Limb (tissue), 2 donors: ENCODE data around the gene SMPDL3A.
A peak's percentile ranks its signal among the peaks of the same experiment; 100 is the strongest.

Source experiments
- DNase-seq, 2 donors: peaks; one replicate each; pipeline ENCODE4 v3.0.0-alpha.2; 2016; ENCODE audit errors: extremely low spot score in 2 of 2

SMPDL3A gene

GRCh38 chr6:122803171-122803661 is 14.2 kb downstream of the SMPDL3A start:
- DNase-seq = no peak

DNA sequence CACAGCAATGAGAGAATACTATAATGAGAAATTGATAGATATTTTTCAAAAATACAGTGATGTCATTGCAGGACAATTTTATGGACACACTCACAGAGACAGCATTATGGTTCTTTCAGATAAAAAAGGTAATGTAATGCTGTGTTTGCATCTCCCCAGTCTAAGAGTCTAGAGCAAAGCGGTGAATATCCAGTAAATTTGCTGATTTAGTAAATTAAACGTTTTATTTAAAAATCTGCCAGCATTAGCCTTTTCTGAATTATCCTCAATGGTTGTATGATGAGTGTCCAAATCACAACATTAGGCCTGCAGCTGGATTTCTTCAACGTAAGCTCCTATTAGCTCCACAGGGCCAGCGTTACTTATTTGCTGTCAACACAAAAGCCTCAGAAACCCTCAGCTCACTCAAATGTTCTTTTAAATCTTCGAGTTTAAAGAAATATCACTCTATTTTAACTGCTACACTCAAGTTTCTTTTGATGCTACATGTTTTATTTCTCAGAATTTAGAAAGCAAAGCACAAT is 16.0 kb downstream of the SMPDL3A start:
- DNase-seq = no peak

- DNase-seq = no peak
Observed at GRCh38 chr6:122806291-122806690, 17.2 kb downstream of the SMPDL3A start.

DNA sequence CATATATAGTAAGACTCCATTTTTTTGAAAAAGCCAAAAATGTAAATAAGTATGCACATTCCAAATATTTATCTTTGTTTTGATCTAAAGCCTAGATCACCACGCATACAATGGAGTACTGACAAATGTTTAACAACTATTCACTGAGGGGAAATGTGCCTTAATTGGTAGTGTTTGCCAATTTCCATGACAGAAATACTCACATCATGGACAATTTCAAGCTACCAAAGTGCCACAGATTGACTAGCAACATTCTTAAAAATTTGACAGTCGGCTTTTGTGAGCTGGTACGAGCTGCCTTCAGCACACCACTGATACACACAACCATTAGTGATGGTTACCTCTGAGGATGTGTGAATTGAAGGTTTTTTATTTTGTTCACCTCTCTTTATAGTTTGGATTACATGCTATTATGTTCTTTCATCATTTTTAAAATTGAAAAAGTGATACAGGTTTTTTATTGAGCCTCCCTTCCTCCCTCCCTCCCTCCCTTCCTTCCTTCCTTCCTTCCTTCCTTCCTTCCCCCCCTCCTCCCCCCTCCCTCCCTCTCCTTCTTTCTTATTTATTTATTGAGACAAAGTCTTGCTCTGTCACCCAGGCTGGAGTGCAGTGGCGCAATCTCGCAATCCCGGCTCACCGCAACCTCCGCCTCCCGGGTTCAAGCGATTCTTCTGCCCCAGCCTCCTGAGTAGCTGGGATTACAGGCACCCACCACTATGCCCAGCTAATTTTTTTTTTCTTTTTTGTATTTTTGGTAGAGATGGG is 19.2 kb downstream of the SMPDL3A start:
- no peak for DNase-seq

DNA sequence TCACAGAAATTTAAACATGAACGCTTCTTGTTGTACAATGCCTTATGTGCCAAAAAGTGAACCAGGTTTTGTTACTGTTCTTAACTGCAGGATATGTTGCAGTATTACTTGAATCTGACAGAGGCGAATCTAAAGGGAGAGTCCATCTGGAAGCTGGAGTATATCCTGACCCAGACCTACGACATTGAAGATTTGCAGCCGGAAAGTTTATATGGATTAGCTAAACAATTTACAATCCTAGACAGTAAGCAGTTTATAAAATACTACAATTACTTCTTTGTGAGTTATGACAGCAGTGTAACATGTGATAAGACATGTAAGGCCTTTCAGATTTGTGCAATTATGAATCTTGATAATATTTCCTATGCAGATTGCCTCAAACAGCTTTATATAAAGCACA is 19.9 kb downstream of the SMPDL3A start:
- no peak for DNase-seq

GRCh38 chr6:122809691-122810090 is 20.6 kb downstream of the SMPDL3A start:
- DNase-seq = no peak

GRCh38 chr6:122810189-122810588 is 21.1 kb downstream of the SMPDL3A start:
- DNase-seq = no peak

GRCh38 chr6:122817358-122817757 is 28.3 kb downstream of the SMPDL3A start:
- no peak for DNase-seq

DNA sequence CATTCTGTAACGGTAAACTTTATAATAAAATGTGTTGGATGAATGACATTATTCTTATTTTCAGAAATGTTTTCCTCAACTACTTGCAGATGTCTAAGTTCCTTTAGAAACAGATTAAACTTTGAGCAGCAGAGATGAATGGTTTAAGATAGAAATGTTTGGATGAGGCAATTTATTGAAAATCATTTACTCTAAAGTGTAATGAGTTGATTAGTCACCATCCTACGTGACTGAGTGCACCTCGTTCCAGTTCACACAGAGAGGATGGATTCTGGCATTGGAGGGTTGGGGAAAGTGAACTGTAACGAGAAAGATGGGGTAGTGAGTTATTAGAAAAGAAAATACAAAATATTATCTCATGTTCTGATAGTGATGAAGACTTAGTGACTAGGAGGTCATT is 28.7 kb downstream of the SMPDL3A start:
- no peak for DNase-seq

DNA sequence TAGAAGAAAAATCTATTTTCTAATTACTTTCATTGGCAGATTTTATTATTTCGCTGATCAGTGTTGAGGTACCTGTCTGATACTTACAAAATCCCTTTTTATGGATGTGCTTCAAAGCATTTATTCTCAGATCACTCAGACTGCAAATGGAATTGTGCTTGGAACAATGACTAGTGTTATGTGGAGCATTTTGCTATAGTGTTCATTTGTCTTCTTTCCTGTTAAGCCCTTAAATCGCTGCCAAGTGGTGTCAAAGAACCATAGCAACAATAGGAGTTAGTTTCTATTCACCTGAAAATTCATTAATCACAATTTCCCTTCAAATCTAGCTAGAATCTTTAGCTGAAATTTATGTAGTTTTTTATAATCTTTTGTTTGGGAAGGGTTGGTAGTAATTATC is 29.8 kb downstream of the SMPDL3A start:
- DNase-seq = no peak

DNA sequence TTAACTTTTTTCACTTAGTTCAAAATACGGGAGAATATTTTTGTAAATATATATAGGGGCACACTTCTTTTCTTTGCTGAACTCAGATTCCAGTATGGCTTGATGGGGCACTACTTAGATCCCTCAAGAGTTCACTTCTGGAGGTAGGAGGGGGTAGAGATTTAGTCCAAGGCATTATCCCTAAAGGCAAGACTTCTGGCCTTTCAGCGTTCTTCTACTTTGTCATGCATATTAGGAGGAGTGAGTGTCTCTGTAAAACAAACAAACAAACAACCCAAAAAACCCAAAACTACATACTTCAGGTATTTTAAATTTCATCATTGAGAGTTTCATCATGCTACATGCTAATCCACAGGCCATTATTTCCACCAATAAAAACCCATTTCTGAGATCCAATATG is 32.0 kb downstream of the SMPDL3A start:
- DNase-seq = no peak

DNA sequence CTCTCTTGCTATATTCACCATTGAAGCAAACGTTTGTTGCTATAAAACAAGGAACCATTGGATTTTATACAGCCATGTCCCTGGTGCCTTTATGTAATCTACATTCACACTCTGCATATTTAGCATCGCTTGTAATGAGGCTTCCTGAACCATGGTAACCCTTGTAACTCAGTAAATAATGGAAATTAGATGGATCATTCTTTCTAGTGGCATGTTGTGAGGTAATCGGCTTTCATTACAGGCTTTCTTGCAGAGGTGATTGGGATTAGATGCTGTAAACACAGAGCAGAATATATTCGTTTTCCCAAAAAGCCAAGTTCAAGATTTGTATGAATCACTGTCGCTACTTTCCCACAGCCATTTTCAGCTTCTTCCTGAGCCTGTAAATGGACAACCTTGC is 36.1 kb downstream of the SMPDL3A start:
- no peak for DNase-seq

GRCh38 chr6:122829456-122829855 is 40.4 kb downstream of the SMPDL3A start:
- DNase-seq = no peak

GRCh38 chr6:122831511-122831910 is 42.5 kb downstream of the SMPDL3A start:
- no peak for DNase-seq

GRCh38 chr6:122832459-122832858 is 43.4 kb downstream of the SMPDL3A start:
- DNase-seq = no peak

GRCh38 chr6:122833021-122833491 is 44.0 kb downstream of the SMPDL3A start:
- DNase-seq = peak in 1 of 2 donors; percentile 41

GRCh38 chr6:122838060-122838780 is 49.2 kb downstream of the SMPDL3A start:
- DNase-seq = no peak

- DNase-seq = peak; percentile 59 to 66
Observed at GRCh38 chr6:122839472-122839871, 50.4 kb downstream of the SMPDL3A start.

DNA sequence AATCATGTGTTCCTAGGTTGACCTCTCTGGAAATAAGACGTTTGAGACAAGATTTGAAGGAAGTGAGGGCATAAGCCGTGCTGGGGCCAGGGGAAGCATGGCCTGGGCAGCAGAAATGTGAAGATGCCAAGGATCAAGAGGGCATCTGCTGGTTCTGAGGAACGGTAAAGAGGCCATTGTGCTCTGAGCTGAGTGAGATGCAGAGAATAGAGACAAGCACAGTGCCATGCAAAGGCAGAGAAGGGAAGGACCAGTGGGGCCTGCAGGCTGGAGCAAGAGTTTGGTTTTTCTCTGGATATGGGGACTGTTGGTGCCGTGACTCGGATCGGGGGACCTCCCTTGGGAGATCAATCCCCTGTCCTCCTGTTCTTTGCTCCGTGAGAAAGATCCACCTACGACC is 50.8 kb downstream of the SMPDL3A start:
- DNase-seq = no peak

DNA sequence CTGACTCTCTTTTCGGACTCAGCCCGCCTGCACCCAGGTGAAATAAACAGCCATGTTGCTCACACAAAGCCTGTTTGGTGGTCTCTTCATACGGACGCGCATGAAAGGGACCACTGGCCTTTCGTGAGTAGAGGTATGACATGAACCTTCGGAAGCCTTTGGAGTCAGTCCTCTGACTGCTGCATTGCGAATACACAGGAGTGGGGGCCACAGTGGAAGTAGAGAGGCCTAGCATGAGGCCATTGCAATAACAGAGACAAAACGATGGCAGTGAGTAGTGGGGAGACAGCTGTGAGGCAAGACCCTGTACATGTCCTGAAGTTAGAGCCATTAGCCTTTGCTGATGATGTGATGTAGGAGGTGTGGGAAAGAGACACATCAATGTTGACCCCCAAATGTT is 56.4 kb downstream of the SMPDL3A start:
- no peak for DNase-seq

- DNase-seq = no peak
Observed at GRCh38 chr6:122845916-122846612, 57.0 kb downstream of the SMPDL3A start.
